HepG2 (cell line): ENCODE results near the gene CPT1C. TPM values are rescaled to one million over a fixed set of nuclear protein-coding genes. Genes with fewer than 3 reads are reported as not detected.

Experiments used
- AHDC1 ChIP-seq: sonication (generic); formaldehyde crosslinking; IDR thresholded peaks from 2 replicates; pipeline ENCODE4 v1.5.1; 2020; ENCODE audit warnings: mild to moderate bottlenecking, missing genetic modification reagents, borderline replicate concordance
- FOXC1 ChIP-seq: sonication (generic); formaldehyde crosslinking; IDR thresholded peaks from 2 replicates; pipeline ENCODE4 v1.8.0; 2022; ENCODE audit warnings: mild to moderate bottlenecking, missing genetic modification reagents, borderline replicate concordance
- HCFC1 ChIP-seq: fragments of 150-350 bp; IDR thresholded peaks from 2 replicates; pipeline ENCODE4 v1.6.1; 2014; ENCODE audit warnings: low read depth, low read length
- MLXIP ChIP-seq: sonication (generic); formaldehyde crosslinking; IDR thresholded peaks from 2 replicates; pipeline ENCODE4 v1.9.0; 2021; ENCODE audit warnings: missing genetic modification reagents, borderline replicate concordance
- RNF2 ChIP-seq: fragments of 450-650 bp; conservative IDR thresholded peaks from 2 replicates; pipeline ENCODE4 v1.6.1; 2016; ENCODE audit warnings: low read depth
- SKIL ChIP-seq: sonication (generic); formaldehyde crosslinking; IDR thresholded peaks from 2 replicates; pipeline ENCODE4 v1.8.0; 2022; ENCODE audit warnings: missing genetic modification reagents, mild to moderate bottlenecking, moderate library complexity, borderline replicate concordance
- ZBTB1 ChIP-seq: sonication (generic); formaldehyde crosslinking; IDR thresholded peaks from 2 replicates; pipeline ENCODE4 v1.4.0; 2020; ENCODE audit warnings: missing genetic modification reagents, borderline replicate concordance
- ZNF136 ChIP-seq: sonication (generic); formaldehyde crosslinking; IDR thresholded peaks from 2 replicates; pipeline ENCODE4 v1.8.1; 2022; ENCODE audit warnings: low read depth, mild to moderate bottlenecking, moderate library complexity, missing genetic modification reagents
- ZNF350 ChIP-seq: sonication (generic); formaldehyde crosslinking; IDR thresholded peaks from 2 replicates; pipeline ENCODE4 v1.4.0; 2020; ENCODE audit warnings: mild to moderate bottlenecking, low read depth, missing genetic modification reagents, borderline replicate concordance
- ZNF414 ChIP-seq: sonication (generic); formaldehyde crosslinking; IDR thresholded peaks from 2 replicates; pipeline ENCODE4 v1.5.0; 2020; ENCODE audit warnings: missing genetic modification reagents
- ZXDC ChIP-seq: sonication (generic); formaldehyde crosslinking; IDR thresholded peaks from 2 replicates; pipeline ENCODE4 v1.5.0; 2020; ENCODE audit warnings: mild to moderate bottlenecking, missing genetic modification reagents
- polyA plus RNA-seq, 8 experiments: library from polyadenylated mRNA; depleted of rRNA in 3 of 8; stranded (reverse) in 7 of 8; unstranded in 1 of 8; fragments of >200 nt; fragmentation: Illumina TruSeq in 4 of 8; extraction: Trizol in 4 of 8; gene quantifications; 2 replicates each; pipeline versions ENCODE4 v1.2.1 to v1.2.3, GENCODE V29; 2011 to 2016; ENCODE audit warnings: low read depth in 4 of 8, missing spikeins in 1 of 8, mixed read lengths in 1 of 8; ENCODE audit not compliant: insufficient read depth in 1 of 8
- total RNA-seq, 5 experiments: library from RNA; depleted of rRNA; stranded (reverse); fragments of >200 nt; fragmentation: Illumina TruSeq; extraction: Trizol; gene quantifications; 2 replicates each; pipeline ENCODE4 v1.2.3, GENCODE V29; 2016; ENCODE audit warnings: low read depth in 1 of 5

The CPT1C gene
- total and polyA plus RNA-seq, 2 of the 13 experiments (the other 11 are each of a cell fraction or from before 2014, with no cell fraction given) = 0.18 TPM; not detected in 1

- no peak for TF ChIP-seq ZXDC (CRISPR knock-in tag)
- 0 out of 2 replicates have a peak, but pooled peaks have one; percentile 31 for TF ChIP-seq ZNF136 (CRISPR knock-in tag)
- TF ChIP-seq AHDC1 (CRISPR knock-in tag) = no peak
- peak; percentile 79 for TF ChIP-seq ZNF350 (CRISPR knock-in tag)
- TF ChIP-seq MLXIP (CRISPR knock-in tag) = peak; percentile 36; the same call in 1 of the 2 replicates
- TF ChIP-seq SKIL (CRISPR knock-in tag) = 0 out of 2 replicates have a peak, but pooled peaks have one; percentile 25
- TF ChIP-seq HCFC1 = peak; percentile 96
- TF ChIP-seq ZNF414 = peak; percentile 48; the same call in 1 of the 2 replicates
- peak; percentile 34; the same call in 1 of the 2 replicates for TF ChIP-seq FOXC1
- TF ChIP-seq ZBTB1 = no peak
- no peak for TF ChIP-seq RNF2
Observed at GRCh38 chr19:49641688-49642491, 49.0 kb upstream of the CPT1C start, which contains the start of gene SCAF1 (continued).
